PC-9 (cell line): Measurements from ENCODE around the gene FFAR3. TPM values are rescaled to one million over a fixed set of nuclear protein-coding genes. Genes with fewer than 3 reads are reported as not detected.

Experiments used
- BruUV-seq: library from RNA; stranded (reverse); fragments of 400-500 nt; replicated peaks from 2 replicates; lab custom pipeline; 2021; lab: Mats Ljungman, UMichigan
- CTCF ChIA-PET: fragments of 300-600 bp; sonication (Branson Sonifier 250); formaldehyde crosslinking; loops from one replicate; lab custom pipeline; 2022; ENCODE audit warnings: antibody characterized with exemption; lab: Charles Lee
- POLR2A ChIA-PET: fragments of 300-600 bp; sonication (Branson Sonifier 250); formaldehyde crosslinking; loops from one replicate; lab custom pipeline; 2022; ENCODE audit warnings: antibody characterized with exemption; ENCODE audit not compliant: unreplicated experiment; lab: Charles Lee
- DNase-seq, 2 experiments: peaks; one replicate each; pipeline versions ENCODE4 v3.0.0 to v3.0.0-alpha.2; 2015 to 2022; ENCODE audit warnings: mixed read lengths in 1 of 2
- H2AFZ ChIP-seq: fragments of 200-600 bp; sonication (generic); 2 replicates; pipeline ENCODE4 v1.8.1; 2017; ENCODE audit warnings: antibody characterized with exemption
- H3F3A ChIP-seq: fragments of 200-600 bp; sonication (generic); 2 replicates; pipeline ENCODE4 v1.8.1; 2017; ENCODE audit warnings: antibody characterized with exemption, mild to moderate bottlenecking, low read depth; ENCODE audit not compliant: insufficient read depth
- H3K27ac ChIP-seq: fragments of 200-600 bp; sonication (generic); 2 replicates; pipeline ENCODE4 v1.6.1; 2016; ENCODE audit warnings: mixed run types
- H3K27me3 ChIP-seq: fragments of 200-600 bp; sonication (generic); 2 replicates; pipeline ENCODE4 v1.6.1; 2016; ENCODE audit warnings: low read depth, mixed run types; ENCODE audit not compliant: insufficient read depth
- H3K36me3 ChIP-seq: fragments of 200-600 bp; sonication (generic); 2 replicates; pipeline ENCODE4 v1.6.1; 2016; ENCODE audit warnings: low read depth, mixed run types
- H3K4me1 ChIP-seq: fragments of 200-600 bp; sonication (generic); replicated peaks from 2 replicates; pipeline ENCODE4 v1.6.1; 2016; ENCODE audit warnings: mixed run types; ENCODE audit not compliant: insufficient read depth
- H3K4me2 ChIP-seq: fragments of 200-600 bp; sonication (generic); 2 replicates; pipeline ENCODE4 v1.6.1; 2017; ENCODE audit warnings: mixed run types
- H3K4me3 ChIP-seq: fragments of 200-600 bp; sonication (generic); 2 replicates; pipeline ENCODE4 v1.6.1; 2016; ENCODE audit warnings: mixed run types
- H3K79me2 ChIP-seq: fragments of 200-600 bp; sonication (generic); 2 replicates; pipeline ENCODE4 v1.6.1; 2017; ENCODE audit warnings: low read depth, mixed run types
- H3K9me2 ChIP-seq: fragments of 200-600 bp; sonication (generic); 2 replicates; pipeline ENCODE4 v1.8.1; 2017; ENCODE audit warnings: mild to moderate bottlenecking; ENCODE audit not compliant: insufficient read depth
- H3K9me3 ChIP-seq: fragments of 200-600 bp; sonication (generic); 2 replicates; pipeline ENCODE4 v1.8.1; 2016; ENCODE audit warnings: low read depth; ENCODE audit not compliant: insufficient read depth
- H4K20me1 ChIP-seq: fragments of 200-600 bp; sonication (generic); 2 replicates; pipeline ENCODE4 v1.8.1; 2017; ENCODE audit not compliant: insufficient read depth
- EZH2 ChIP-seq: fragments of 200-600 bp; sonication (generic); IDR thresholded peaks from 2 replicates; pipeline ENCODE4 v1.8.0; 2017; ENCODE audit warnings: antibody characterized with exemption, low read depth
- intact Hi-C: fragments of 100-400 bp; cut with micrococcal nuclease; formaldehyde crosslinking; loops from one replicate; pipeline ENCODE4 v1.10.0; 2022; ENCODE audit not compliant: unreplicated experiment
- total RNA-seq: library from RNA; stranded (reverse); gene quantifications from 2 replicates; pipeline ENCODE4 v1.2.3, GENCODE V29; 2021
- TF ChIP-seq, protein P1 (sequence below): fragments of 200-600 bp; sonication (generic); conservative IDR thresholded peaks from 2 replicates; pipeline ENCODE4 v1.6.1; 2017; ENCODE audit warnings: mixed run types, antibody characterized with exemption, mild to moderate bottlenecking, moderate library complexity

FFAR3 gene
- total RNA-seq, 1 experiment from 2014 or later, result not detected

DNA sequence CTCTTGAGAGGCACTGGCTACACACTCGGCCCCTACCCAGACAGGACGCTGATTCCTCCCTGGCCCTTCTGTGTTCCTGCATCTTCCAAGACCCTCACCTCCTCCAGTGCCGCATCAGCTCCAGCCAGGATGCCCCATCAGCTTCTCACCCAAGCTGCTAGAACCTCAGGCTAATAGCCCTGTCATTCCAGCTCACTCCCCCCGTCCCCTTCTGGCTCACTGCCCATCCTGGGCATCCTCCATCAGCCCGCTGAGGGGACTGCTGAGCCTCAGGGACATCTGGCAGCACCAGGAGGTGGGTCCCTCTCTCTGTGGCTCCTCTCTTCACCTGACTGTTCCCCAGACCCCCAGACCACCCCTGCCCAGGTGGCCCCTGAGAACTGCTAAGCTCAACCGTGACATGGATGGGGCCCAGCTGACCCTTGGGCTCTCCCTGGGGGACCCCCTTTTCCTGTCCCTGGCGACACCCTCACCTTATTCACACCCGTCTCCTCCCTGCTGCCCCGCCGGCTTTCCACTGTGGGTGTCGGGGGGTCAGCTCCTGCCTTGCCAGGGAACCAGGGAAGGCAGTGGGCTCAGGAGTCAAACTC, 4.8 kb downstream of the FFAR3 start:
- ChIA-PET CTCF (no interaction called here), POLR2A (no interaction called here)
- Histone ChIP-seq H3K27me3 (peaks cover 20% of the 10 kb centered on the region), H3K4me2 (no peak overlapping the region), H2AFZ (no peak overlapping the region), H3K9me2 (no peaks in the 10 kb centered on the region), H3K4me1 (no peaks in the 10 kb centered on the region), H3K9me3 (no peaks in the 10 kb centered on the region), H3F3A (no peaks in the 10 kb centered on the region), H3K4me3 (no peak overlapping the region), H3K27ac (no peak overlapping the region), H4K20me1 (no peaks in the 10 kb centered on the region), H3K79me2 (no peaks in the 10 kb centered on the region), H3K36me3 (no peaks in the 10 kb centered on the region)
- no TSS peak for BruUV-seq
- intact Hi-C loops, result no loop called here
- TF ChIP-seq, protein P1, sequence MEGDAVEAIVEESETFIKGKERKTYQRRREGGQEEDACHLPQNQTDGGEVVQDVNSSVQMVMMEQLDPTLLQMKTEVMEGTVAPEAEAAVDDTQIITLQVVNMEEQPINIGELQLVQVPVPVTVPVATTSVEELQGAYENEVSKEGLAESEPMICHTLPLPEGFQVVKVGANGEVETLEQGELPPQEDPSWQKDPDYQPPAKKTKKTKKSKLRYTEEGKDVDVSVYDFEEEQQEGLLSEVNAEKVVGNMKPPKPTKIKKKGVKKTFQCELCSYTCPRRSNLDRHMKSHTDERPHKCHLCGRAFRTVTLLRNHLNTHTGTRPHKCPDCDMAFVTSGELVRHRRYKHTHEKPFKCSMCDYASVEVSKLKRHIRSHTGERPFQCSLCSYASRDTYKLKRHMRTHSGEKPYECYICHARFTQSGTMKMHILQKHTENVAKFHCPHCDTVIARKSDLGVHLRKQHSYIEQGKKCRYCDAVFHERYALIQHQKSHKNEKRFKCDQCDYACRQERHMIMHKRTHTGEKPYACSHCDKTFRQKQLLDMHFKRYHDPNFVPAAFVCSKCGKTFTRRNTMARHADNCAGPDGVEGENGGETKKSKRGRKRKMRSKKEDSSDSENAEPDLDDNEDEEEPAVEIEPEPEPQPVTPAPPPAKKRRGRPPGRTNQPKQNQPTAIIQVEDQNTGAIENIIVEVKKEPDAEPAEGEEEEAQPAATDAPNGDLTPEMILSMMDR, result no peak
- no peak for TF ChIP-seq EZH2
- DNase-seq, result no peak

DNA sequence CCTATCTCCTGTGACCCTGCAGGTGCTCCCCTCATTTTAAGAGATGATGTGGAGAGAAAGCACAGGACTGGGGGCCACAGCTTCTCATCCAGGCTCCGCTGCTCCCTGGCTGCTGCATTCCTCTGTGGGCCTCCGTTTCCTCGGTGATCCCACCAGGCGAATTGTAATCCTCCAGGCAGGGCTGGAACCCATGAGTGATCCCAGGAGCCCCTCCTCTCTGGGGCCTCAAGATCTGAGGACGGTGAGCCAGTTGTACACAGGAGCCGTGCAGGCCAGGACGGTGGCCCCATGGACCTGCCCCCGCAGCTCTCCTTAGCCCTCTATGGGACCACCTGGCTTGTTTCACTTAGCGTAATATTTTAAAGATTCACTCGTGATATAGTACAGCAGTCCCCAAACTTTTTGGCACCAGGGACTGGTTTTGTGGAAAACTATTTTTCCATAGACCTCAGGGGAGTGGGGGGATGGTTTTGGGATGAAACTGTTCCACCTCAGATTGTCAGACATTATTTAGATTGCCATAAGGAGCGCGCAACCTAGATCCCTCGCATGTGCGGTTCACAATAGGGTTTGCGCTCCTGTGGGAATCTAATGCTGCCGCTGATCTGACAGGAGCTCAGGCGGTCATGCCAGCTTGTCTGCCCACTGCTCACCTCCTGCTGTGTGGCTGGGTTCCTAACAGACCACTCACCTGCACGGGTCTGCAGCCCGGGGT, 5.6 kb downstream of the FFAR3 start:
- CTCF ChIA-PET, result no interaction called here
- no peaks in the 10 kb centered on the region for H3K36me3 ChIP-seq
- H3K4me1 ChIP-seq, result no peaks in the 10 kb centered on the region
- no peak for TF ChIP-seq EZH2
- TF ChIP-seq, protein P1, result no peak
- no peak overlapping the region for H3K4me3 ChIP-seq
- no peak overlapping the region for H3K27ac ChIP-seq
- H3K79me2 ChIP-seq, result no peaks in the 10 kb centered on the region
- H2AFZ ChIP-seq, result no peak overlapping the region
- no peaks in the 10 kb centered on the region for H3K9me3 ChIP-seq
- peaks cover 22% of the 10 kb centered on the region for H3K27me3 ChIP-seq
- intact Hi-C loops, result no loop called here
- DNase-seq, result no peak
- POLR2A ChIA-PET, result no interaction called here
- no peaks in the 10 kb centered on the region for H4K20me1 ChIP-seq
- H3K4me2 ChIP-seq, result no peak overlapping the region
- H3K9me2 ChIP-seq, result no peaks in the 10 kb centered on the region
- no TSS peak for BruUV-seq
- H3F3A ChIP-seq, result no peaks in the 10 kb centered on the region

DNA sequence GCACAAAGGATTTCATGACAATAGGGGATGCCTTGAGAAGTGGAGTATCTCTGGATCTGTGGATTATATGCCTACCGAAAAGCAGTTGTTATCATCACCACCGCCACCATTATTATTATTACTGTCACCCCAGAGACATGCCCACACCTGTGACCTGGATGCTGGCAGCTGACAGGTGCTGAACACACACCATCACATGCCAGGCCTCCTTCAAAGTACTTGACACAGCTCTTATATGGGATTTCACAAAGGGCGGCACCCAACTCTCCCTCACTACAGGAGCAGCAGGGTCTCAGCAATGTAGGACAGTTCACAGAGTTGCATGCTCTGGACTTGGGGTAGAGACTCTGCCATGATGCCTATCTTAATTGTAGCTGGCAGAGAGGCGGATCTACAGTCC, 7.0 kb downstream of the FFAR3 start:
- POLR2A ChIA-PET, result no interaction called here
- TF ChIP-seq, protein P1, result no peak
- no peak for TF ChIP-seq EZH2
- Histone ChIP-seq H3F3A (no peaks in the 10 kb centered on the region), H3K4me1 (no peaks in the 10 kb centered on the region), H4K20me1 (no peaks in the 10 kb centered on the region), H3K4me3 (no peak overlapping the region), H3K9me3 (no peaks in the 10 kb centered on the region), H3K27ac (no peak overlapping the region), H3K9me2 (no peaks in the 10 kb centered on the region), H3K4me2 (no peak overlapping the region), H3K79me2 (no peaks in the 10 kb centered on the region), H3K27me3 (peaks cover 22% of the 10 kb centered on the region), H3K36me3 (no peaks in the 10 kb centered on the region), H2AFZ (no peak overlapping the region)
- intact Hi-C loops, result no loop called here
- CTCF ChIA-PET, result no interaction called here
- DNase-seq, result no peak
- no TSS peak for BruUV-seq
